K562 (cell line): ENCODE data around the gene NOXRED1. TPM values are rescaled to one million over a fixed set of nuclear protein-coding genes. Genes with fewer than 3 reads are reported as not detected.

Experiments
- ATAC-seq: fragments of 200-7000 bp; cut with Tn5 transposase; 3 replicates; pipeline ENCODE4 v1.9.1; 2020; ENCODE audit warnings: moderate library complexity
- BruUV-seq: library from RNA; stranded (reverse); fragments of 400-500 nt; replicated peaks from 2 replicates; lab custom pipeline; 2021; lab: Mats Ljungman, UMichigan
- CTCF ChIA-PET: fragments of 300-600 bp; formaldehyde crosslinking; extraction: SDS; loops from one replicate; lab custom pipeline; 2021; ENCODE audit warnings: low intra/inter-chr PET ratio; lab: Yijun Ruan, JAX
- POLR2A ChIA-PET: fragments of 300-600, 350-650 bp; sonication (Branson Sonifier 250); formaldehyde crosslinking; extraction: SDS; loops from one replicate; lab custom pipeline; 2021; ENCODE audit warnings: antibody characterized with exemption, inconsistent platforms; lab: Yijun Ruan, JAX
- DNase-seq, 4 experiments: peaks; one replicate each; pipeline versions ENCODE4 v3.0.0 to v3.0.0-alpha.2; 2011 to 2018; ENCODE audit warnings: low spot score in 3 of 4, mixed read lengths in 3 of 4; ENCODE audit errors: extremely low read depth in 1 of 4
- FAIRE-seq: peaks from 2 replicates; lab custom pipeline; 2011; peaks lifted over from hg19 to GRCh38; lab: Jason Lieb, UNC
- H2AFZ ChIP-seq: 2 replicates; pipeline ENCODE4 v1.6.0; 2011; ENCODE audit warnings: low read depth, low read length, control low read depth, inconsistent platforms
- H3K27ac ChIP-seq: fragments of 200-600 bp; 3 replicates; pipeline ENCODE4 v1.8.0; 2011; ENCODE audit warnings: low read depth, mild to moderate bottlenecking, control low read depth, inconsistent platforms, low read length, moderate library complexity, mixed read lengths; ENCODE audit errors: extremely low read depth
- H3K27me3 ChIP-seq, 2 experiments: fragments of 300-600 bp in 1 of 2; 2 replicates in 1 of 2; 3 replicates in 1 of 2; pipeline versions ENCODE4 v1.6.0 to v1.8.0; 2011; ENCODE audit warnings: inconsistent platforms in 2 of 2, low read length in 2 of 2, mild to moderate bottlenecking in 1 of 2, mixed read lengths in 1 of 2, moderate library complexity in 1 of 2; ENCODE audit not compliant: control insufficient read depth in 2 of 2, insufficient read depth in 2 of 2
- H3K36me3 ChIP-seq: fragments of 300-600 bp; 3 replicates; pipeline ENCODE4 v1.8.0; 2011; ENCODE audit warnings: mild to moderate bottlenecking, low read length, inconsistent platforms; ENCODE audit not compliant: control insufficient read depth, insufficient read depth
- H3K4me1 ChIP-seq, 2 experiments: fragments of 200-600 bp in 1 of 2; replicated peaks in 1 of 2; 2 replicates in 1 of 2; 3 replicates in 1 of 2; pipeline versions ENCODE4 v1.5.1 to v1.8.0; 2011; ENCODE audit warnings: inconsistent platforms in 2 of 2, low read length in 2 of 2, mild to moderate bottlenecking in 1 of 2, mixed read lengths in 1 of 2, moderate library complexity in 1 of 2; ENCODE audit not compliant: control insufficient read depth in 2 of 2, insufficient read depth in 2 of 2
- H3K4me2 ChIP-seq: 2 replicates; pipeline ENCODE4 v1.6.1; 2011; ENCODE audit warnings: low read length, control low read depth, inconsistent platforms, mixed read lengths; ENCODE audit not compliant: insufficient read depth
- H3K4me3 ChIP-seq: fragments of 200-600 bp; sonication (generic), shearing (Covaris generic); 2 replicates; pipeline ENCODE4 v1.5.1; 2016; ENCODE audit warnings: control low read depth, inconsistent platforms
- H3K79me2 ChIP-seq: fragments of 200-600 bp; 3 replicates; pipeline ENCODE4 v1.8.0; 2011; ENCODE audit warnings: low read length, inconsistent platforms; ENCODE audit not compliant: control insufficient read depth, insufficient read depth
- H3K9ac ChIP-seq, 2 experiments: 2 replicates each; pipeline versions ENCODE4 v1.6.0 to v1.6.1; 2011; ENCODE audit warnings: low read depth in 2 of 2, low read length in 2 of 2, control low read depth in 1 of 2, inconsistent platforms in 1 of 2, mild to moderate bottlenecking in 1 of 2, mixed read lengths in 1 of 2; ENCODE audit not compliant: insufficient read depth in 1 of 2
- H3K9me1 ChIP-seq: one replicate; pipeline ENCODE4 v1.6.0; 2011; ENCODE audit warnings: inconsistent platforms, mild to moderate bottlenecking, low read length, moderate library complexity; ENCODE audit not compliant: control insufficient read depth, insufficient read depth
- H3K9me3 ChIP-seq: replicated peaks from 2 replicates; pipeline ENCODE4 v1.5.1; 2011; ENCODE audit warnings: low read depth, low read length, inconsistent platforms; ENCODE audit not compliant: control insufficient read depth, insufficient read depth
- H4K20me1 ChIP-seq: replicated peaks from 2 replicates; pipeline ENCODE4 v1.6.1; 2011; ENCODE audit warnings: low read length, inconsistent platforms, mixed read lengths; ENCODE audit not compliant: control insufficient read depth, insufficient read depth
- ESRRB ChIP-seq: fragments of 250-450 bp; sonication (Bioruptor Pico); IDR thresholded peaks from 2 replicates; pipeline ENCODE4 v1.5.0; 2020; ENCODE audit warnings: mild to moderate bottlenecking, moderate library complexity, borderline replicate concordance
- FOXK2 ChIP-seq, 2 experiments: fragments of 450-650 bp; IDR thresholded peaks in 1 of 2; conservative IDR thresholded peaks in 1 of 2; 2 replicates each; pipeline ENCODE4 v1.6.1; 2016; ENCODE audit warnings: low read depth in 2 of 2, mild to moderate bottlenecking in 1 of 2
- MCM3 ChIP-seq: fragments of 450-650 bp; IDR thresholded peaks from 2 replicates; pipeline ENCODE4 v1.6.1; 2016
- NEUROD1 ChIP-seq: fragments of 150-350 bp; IDR thresholded peaks from 2 replicates; pipeline ENCODE4 v1.6.1; 2014; ENCODE audit warnings: borderline replicate concordance, low read length, low read depth; ENCODE audit not compliant: partially characterized antibody
- NR2C2 ChIP-seq, 2 experiments: fragments of 200-800 bp in 1 of 2; sonication (Bioruptor generic) in 1 of 2; sonication (generic) in 1 of 2; formaldehyde crosslinking in 1 of 2; IDR thresholded peaks; 2 replicates each; pipeline versions ENCODE4 v1.6.1 to v1.8.0; 2016 to 2022; ENCODE audit warnings: mild to moderate bottlenecking in 1 of 2, missing compliant biosample characterization in 1 of 2, missing genetic modification characterization in 1 of 2, missing genetic modification reagents in 1 of 2
- YY1 ChIP-seq, 3 experiments: IDR thresholded peaks; 2 replicates each; pipeline ENCODE4 v1.6.1; 2011; ENCODE audit warnings: low read length in 2 of 3, mild to moderate bottlenecking in 2 of 3, moderate library complexity in 2 of 3, borderline replicate concordance in 1 of 3, control low read depth in 1 of 3, low read depth in 1 of 3; ENCODE audit not compliant: insufficient read depth in 3 of 3, insufficient replicate concordance in 2 of 3, control insufficient read depth in 1 of 3, insufficient read length in 1 of 3; ENCODE audit errors: extremely low read depth in 1 of 3
- ZNF316 ChIP-seq: fragments of 450-650 bp; IDR thresholded peaks from 2 replicates; pipeline ENCODE4 v1.6.1; 2016
- WGBS: fragments of 100-300 bp; shearing (Covaris generic); methylation state at CpG from one replicate; pipeline ENCODE4 v1.1.6; 2016; ENCODE audit warnings: low coverage, mixed read lengths; ENCODE audit not compliant: insufficient coverage; ENCODE audit errors: missing lambda C conversion rate; 5-methylcytosine and 5-hydroxymethylcytosine counted together
- in situ Hi-C: fragments of 300-500 bp; cut with MboI; formaldehyde crosslinking; loops from 4 replicates; pipeline ENCODE4 v1.15.0; 2018; ENCODE audit warnings: inconsistent platforms, mixed read lengths
- intact Hi-C: fragments of 100-400 bp; cut with micrococcal nuclease; formaldehyde crosslinking; loops from 2 replicates; pipeline ENCODE4 v1.14.2; 2022
- polyA plus RNA-seq, 8 experiments: library from polyadenylated mRNA; depleted of rRNA in 4 of 8; stranded (reverse) in 5 of 8; unstranded in 3 of 8; fragments of >200 nt; fragmentation: Nextera tagmentation in 2 of 8; fragmentation: Illumina TruSeq in 1 of 8; extraction: Ambion mirVana in 2 of 8; extraction: Trizol in 1 of 8; gene quantifications; 2 replicates each; pipeline versions ENCODE4 v1.2.1 to v1.2.3, GENCODE V29; 2011 to 2014; ENCODE audit warnings: inconsistent platforms in 1 of 8, missing spikeins in 1 of 8
- total RNA-seq, 7 experiments: library from RNA; depleted of rRNA in 6 of 7; stranded (reverse); fragments of >200 nt in 6 of 7; fragmentation: Illumina TruSeq in 2 of 7; extraction: Trizol in 2 of 7; gene quantifications; 2 replicates each; pipeline versions ENCODE4 v1.2.1 to v1.2.3, GENCODE V29; 2011 to 2021; ENCODE audit warnings: low replicate concordance in 1 of 7
- TF ChIP-seq, protein P1 (sequence below): fragments of 250-450 bp; sonication (Bioruptor Pico); IDR thresholded peaks from 2 replicates; pipeline ENCODE4 v1.4.0; 2020; ENCODE audit warnings: mild to moderate bottlenecking, moderate library complexity
- TF ChIP-seq, protein P2 (sequence below): sonication (generic); formaldehyde crosslinking; IDR thresholded peaks from 2 replicates; pipeline ENCODE4 v1.8.0; 2022; ENCODE audit warnings: mild to moderate bottlenecking, missing genetic modification reagents, borderline replicate concordance
- TF ChIP-seq, protein P3 (sequence below): IDR thresholded peaks from 2 replicates; pipeline ENCODE4 v1.6.1; 2011; ENCODE audit not compliant: insufficient read length; ENCODE audit errors: extremely low read depth
- TF ChIP-seq, protein P4 (sequence below): fragments of 250-450 bp; sonication (Bioruptor Pico); IDR thresholded peaks from 2 replicates; pipeline ENCODE4 v1.5.0; 2020; ENCODE audit warnings: mild to moderate bottlenecking

NOXRED1 gene
- total and polyA plus RNA-seq, 9 of the 15 experiments (the other 6 are each of a cell fraction or from before 2014, with no cell fraction given), result 0.15 to 0.85 (median 0.30) TPM

DNA sequence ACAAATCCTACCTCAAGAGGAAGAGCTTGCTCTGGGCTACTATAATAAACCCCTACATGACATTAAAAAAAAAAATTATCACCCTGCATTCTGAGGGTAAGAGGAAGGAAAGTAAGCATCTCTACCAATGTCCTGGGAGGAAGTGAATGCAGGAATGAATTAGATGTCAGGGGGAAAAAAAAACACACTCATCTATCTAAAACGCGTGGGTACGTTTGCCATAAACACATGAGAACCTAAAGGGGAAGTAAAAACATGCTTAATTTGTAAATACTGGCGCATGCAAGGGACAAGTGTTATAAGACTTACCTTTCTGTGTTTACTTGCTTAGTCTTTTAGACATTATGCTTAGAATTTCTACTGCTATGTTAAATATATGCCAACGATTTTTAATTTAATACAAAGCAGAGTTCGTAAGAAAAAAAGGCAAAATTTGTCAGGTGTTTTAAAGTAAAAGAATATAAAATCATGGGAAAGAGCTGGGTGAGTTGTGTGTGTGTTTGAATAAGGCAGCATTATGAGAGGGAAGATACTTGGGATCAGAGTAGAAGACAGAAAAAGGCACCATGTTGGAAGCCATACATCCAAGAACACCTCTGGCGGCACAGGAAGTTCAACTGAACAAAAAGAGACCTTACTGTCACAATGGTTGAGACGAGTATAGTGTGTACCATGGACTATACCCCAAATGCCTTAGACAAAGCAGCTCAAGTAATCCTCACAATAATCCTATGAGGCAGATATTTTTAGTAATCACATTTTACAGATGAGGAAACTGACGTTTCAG, 48.0 kb downstream of the NOXRED1 start:
- Histone ChIP-seq H2AFZ (peak overlapping the region; percentile 63), H3K9me1 (no peaks in the 10 kb centered on the region), H3K4me3 (peak overlapping the region; percentile 90), H3K27me3 (no peaks in the 10 kb centered on the region), H4K20me1 (no peaks in the 10 kb centered on the region), H3K9ac (peak overlapping the region in 1 of 2 experiments; percentile 77; a peak in 2 of 4 replicates), H3K4me2 (peak overlapping the region; percentile 87), H3K4me1 (peaks cover 6 to 12% of the 10 kb centered on the region in 2 experiments; a peak in 3 of 5 replicates), H3K27ac (peak overlapping the region; percentile 7; the same call in 1 of the 3 replicates), H3K79me2 (peaks cover 35% of the 10 kb centered on the region), H3K36me3 (no peaks in the 10 kb centered on the region), H3K9me3 (no peaks in the 10 kb centered on the region)
- intact Hi-C loops (loop anchor here (5.0 kb wide), 1 partner anchor 53 kb away; the partner anchor contains the start of genes GSTZ1 and POMT2), in situ Hi-C loops (no loop called here)
- CTCF ChIA-PET, result no interaction called here
- 15% methylated on average over 9 of the region's 9 CpGs for WGBS
- TSS peak; percentile 48 for BruUV-seq
- DNase-seq, result peak in 1 of 4 experiments; percentile 15
- POLR2A ChIA-PET, result no interaction called here
- FAIRE-seq, result peak; percentile 23
- ATAC-seq, result peak; percentile 18; the same call in 2 of the 3 replicates
- TF ChIP-seq ESRRB (CRISPR knock-in tag) (no peak), NR2C2 (CRISPR knock-in tag; IDR thresholded peaks at IDR 0.05) (no peak), NR2C2 (tag; IDR thresholded peaks at IDR 0.05) (no peak), YY1 (IDR thresholded peaks at IDR 0.05; ENCODE audit: borderline replicate concordance in 1 of 3, control insufficient read depth in 1 of 3, extremely low read depth in 1 of 3, insufficient read depth in 3 of 3, insufficient read length in 1 of 3, insufficient replicate concordance in 2 of 3, low read depth in 1 of 3, low read length in 2 of 3) (peak in 1 of 3 experiments; percentile 44), FOXK2 (conservative IDR thresholded peaks at IDR 0.05 in 1 of 2, IDR thresholded peaks at IDR 0.05 in 1 of 2; ENCODE audit: low read depth in 2 of 2) (peak; percentile 51 to 56; a peak in 2 of 4 replicates), ZNF316 (no peak), MCM3 (no peak), NEUROD1 (no peak)
- TF ChIP-seq, protein P1, sequence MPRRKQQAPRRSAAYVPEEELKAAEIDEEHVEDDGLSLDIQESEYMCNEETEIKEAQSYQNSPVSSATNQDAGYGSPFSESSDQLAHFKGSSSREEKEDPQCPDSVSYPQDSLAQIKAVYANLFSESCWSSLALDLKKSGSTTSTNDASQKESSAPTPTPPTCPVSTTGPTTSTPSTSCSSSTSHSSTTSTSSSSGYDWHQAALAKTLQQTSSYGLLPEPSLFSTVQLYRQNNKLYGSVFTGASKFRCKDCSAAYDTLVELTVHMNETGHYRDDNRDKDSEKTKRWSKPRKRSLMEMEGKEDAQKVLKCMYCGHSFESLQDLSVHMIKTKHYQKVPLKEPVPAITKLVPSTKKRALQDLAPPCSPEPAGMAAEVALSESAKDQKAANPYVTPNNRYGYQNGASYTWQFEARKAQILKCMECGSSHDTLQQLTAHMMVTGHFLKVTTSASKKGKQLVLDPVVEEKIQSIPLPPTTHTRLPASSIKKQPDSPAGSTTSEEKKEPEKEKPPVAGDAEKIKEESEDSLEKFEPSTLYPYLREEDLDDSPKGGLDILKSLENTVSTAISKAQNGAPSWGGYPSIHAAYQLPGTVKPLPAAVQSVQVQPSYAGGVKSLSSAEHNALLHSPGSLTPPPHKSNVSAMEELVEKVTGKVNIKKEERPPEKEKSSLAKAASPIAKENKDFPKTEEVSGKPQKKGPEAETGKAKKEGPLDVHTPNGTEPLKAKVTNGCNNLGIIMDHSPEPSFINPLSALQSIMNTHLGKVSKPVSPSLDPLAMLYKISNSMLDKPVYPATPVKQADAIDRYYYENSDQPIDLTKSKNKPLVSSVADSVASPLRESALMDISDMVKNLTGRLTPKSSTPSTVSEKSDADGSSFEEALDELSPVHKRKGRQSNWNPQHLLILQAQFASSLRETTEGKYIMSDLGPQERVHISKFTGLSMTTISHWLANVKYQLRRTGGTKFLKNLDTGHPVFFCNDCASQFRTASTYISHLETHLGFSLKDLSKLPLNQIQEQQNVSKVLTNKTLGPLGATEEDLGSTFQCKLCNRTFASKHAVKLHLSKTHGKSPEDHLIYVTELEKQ (CRISPR knock-in tag), result no peak
- TF ChIP-seq, protein P2, sequence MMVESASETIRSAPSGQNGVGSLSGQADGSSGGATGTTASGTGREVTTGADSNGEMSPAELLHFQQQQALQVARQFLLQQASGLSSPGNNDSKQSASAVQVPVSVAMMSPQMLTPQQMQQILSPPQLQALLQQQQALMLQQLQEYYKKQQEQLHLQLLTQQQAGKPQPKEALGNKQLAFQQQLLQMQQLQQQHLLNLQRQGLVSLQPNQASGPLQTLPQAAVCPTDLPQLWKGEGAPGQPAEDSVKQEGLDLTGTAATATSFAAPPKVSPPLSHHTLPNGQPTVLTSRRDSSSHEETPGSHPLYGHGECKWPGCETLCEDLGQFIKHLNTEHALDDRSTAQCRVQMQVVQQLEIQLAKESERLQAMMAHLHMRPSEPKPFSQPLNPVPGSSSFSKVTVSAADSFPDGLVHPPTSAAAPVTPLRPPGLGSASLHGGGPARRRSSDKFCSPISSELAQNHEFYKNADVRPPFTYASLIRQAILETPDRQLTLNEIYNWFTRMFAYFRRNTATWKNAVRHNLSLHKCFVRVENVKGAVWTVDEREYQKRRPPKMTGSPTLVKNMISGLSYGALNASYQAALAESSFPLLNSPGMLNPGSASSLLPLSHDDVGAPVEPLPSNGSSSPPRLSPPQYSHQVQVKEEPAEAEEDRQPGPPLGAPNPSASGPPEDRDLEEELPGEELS (CRISPR knock-in tag), result no peak
- TF ChIP-seq, protein P3, sequence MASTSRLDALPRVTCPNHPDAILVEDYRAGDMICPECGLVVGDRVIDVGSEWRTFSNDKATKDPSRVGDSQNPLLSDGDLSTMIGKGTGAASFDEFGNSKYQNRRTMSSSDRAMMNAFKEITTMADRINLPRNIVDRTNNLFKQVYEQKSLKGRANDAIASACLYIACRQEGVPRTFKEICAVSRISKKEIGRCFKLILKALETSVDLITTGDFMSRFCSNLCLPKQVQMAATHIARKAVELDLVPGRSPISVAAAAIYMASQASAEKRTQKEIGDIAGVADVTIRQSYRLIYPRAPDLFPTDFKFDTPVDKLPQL, result no peak
- TF ChIP-seq, protein P4, sequence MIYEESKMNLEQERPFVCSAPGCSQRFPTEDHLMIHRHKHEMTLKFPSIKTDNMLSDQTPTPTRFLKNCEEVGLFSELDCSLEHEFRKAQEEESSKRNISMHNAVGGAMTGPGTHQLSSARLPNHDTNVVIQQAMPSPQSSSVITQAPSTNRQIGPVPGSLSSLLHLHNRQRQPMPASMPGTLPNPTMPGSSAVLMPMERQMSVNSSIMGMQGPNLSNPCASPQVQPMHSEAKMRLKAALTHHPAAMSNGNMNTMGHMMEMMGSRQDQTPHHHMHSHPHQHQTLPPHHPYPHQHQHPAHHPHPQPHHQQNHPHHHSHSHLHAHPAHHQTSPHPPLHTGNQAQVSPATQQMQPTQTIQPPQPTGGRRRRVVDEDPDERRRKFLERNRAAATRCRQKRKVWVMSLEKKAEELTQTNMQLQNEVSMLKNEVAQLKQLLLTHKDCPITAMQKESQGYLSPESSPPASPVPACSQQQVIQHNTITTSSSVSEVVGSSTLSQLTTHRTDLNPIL, result no peak
